Measurements from ENCODE around the gene IGSF8. TPM values are rescaled to one million over a fixed set of nuclear protein-coding genes. Genes with fewer than 3 reads are reported as not detected.

IGSF8 gene
- total RNA-seq, 1 experiment from 2014 or later = 56.2 TPM

DNA sequence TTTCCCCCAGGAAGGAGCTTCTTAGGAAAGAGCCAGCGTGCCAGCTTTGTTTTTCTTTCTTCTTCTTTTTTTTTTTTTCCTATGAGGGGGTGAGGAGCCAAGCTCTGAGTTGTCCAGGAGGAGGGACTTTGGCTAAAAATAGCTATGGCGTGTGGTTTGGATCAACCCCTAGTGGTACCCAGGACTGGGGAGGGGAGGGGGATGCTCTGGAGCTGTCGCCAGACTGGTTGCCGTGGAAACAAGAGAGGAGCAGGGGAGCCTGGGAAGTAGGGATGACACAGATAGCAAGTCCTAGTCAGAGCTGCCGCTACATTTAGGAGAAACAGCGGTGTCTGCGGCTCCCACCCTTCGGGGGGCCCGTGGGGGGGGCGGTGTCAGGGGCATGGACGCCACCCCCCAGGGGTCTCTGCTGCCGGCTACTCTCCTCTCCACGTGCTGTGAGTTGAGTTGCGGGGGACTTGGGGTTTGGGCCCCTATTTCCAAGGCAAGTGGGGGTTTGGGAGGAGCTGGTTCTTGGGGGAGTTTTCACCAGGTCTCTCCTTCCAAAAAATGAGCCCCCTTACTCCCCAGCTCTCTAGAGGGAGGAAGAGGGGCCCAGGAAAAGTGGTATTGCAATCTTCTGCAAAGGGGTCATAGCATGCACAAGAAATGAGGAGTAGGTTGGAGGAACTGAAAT is 17.0 kb downstream of the IGSF8 start, which contains the start of gene KCNJ9:
KCNJ9 (plus strand) TSS at position 278 of the 676 bp plus-strand sequence. CDS start 2,493 bp downstream, outside the sequence.
- H3K4me1 ChIP-seq (ENCODE audit: insufficient read depth, low read length) = no peaks in the 10 kb centered on the region; the same call in 1 of the 2 replicates
- peaks cover 7% of the 10 kb centered on the region; the same call in 1 of the 2 replicates for H3K27me3 ChIP-seq (ENCODE audit: insufficient read depth, low read length)
- H3K79me2 ChIP-seq (ENCODE audit: insufficient read depth, low read length) = no peaks in the 10 kb centered on the region
- DNase-seq = no peak
- no peak within 1 kb of the TSS for H4K5ac ChIP-seq (ENCODE audit: insufficient read length, low read depth, low read length)
- H3K4me2 ChIP-seq (ENCODE audit: insufficient read depth, insufficient read length, low read length) = no peak within 1 kb of the TSS
- H3K23me2 ChIP-seq (ENCODE audit: insufficient read length, low read depth, low read length, poor library complexity, severe bottlenecking) = no peaks in the 10 kb centered on the region
- WGBS (ENCODE audit: extremely low coverage, insufficient read length, low lambda C conversion rate) = no CpG with 5 or more reads among the region's 14 CpGs
- H3K9ac ChIP-seq (ENCODE audit: extremely low read depth, insufficient read length, low read length) = no peak within 1 kb of the TSS
- no peak within 1 kb of the TSS for H2BK5ac ChIP-seq (ENCODE audit: insufficient read length, low read length)
- H2AFZ ChIP-seq (ENCODE audit: low read length) = no peak within 1 kb of the TSS
- no peak within 1 kb of the TSS for H2BK12ac ChIP-seq (ENCODE audit: insufficient read length, low read depth, low read length)
- no peak within 1 kb of the TSS for H4K91ac ChIP-seq (ENCODE audit: insufficient read length, low read depth, low read length)
- Mint-ChIP-seq H3K4me1 (peaks cover 9 to 10% of the 10 kb centered on the region in 2 experiments), H3K36me3 (ENCODE audit: insufficient read depth in 1 of 3, low read depth in 3 of 3) (peaks cover 0 to 5% (median 3%) of the 10 kb centered on the region in 3 experiments; a peak in 3 of 7 replicates), H3K27ac (no peak within 1 kb of the TSS), H3K9me3 (no peaks in the 10 kb centered on the region; a peak in 1 of 5 replicates), H3K4me3 (no peak within 1 kb of the TSS), H3K27me3 (ENCODE audit: low read depth) (peaks cover 86% of the 10 kb centered on the region)
- no peaks in the 10 kb centered on the region for H3K9me3 ChIP-seq (ENCODE audit: control insufficient read depth, low read depth, low read length)
- H3K23ac ChIP-seq (ENCODE audit: insufficient read length, low read depth, low read length) = no peak within 1 kb of the TSS
- no peak within 1 kb of the TSS for H3K27ac ChIP-seq (ENCODE audit: insufficient read length, low read depth, low read length)
- TF ChIP-seq, protein P1, sequence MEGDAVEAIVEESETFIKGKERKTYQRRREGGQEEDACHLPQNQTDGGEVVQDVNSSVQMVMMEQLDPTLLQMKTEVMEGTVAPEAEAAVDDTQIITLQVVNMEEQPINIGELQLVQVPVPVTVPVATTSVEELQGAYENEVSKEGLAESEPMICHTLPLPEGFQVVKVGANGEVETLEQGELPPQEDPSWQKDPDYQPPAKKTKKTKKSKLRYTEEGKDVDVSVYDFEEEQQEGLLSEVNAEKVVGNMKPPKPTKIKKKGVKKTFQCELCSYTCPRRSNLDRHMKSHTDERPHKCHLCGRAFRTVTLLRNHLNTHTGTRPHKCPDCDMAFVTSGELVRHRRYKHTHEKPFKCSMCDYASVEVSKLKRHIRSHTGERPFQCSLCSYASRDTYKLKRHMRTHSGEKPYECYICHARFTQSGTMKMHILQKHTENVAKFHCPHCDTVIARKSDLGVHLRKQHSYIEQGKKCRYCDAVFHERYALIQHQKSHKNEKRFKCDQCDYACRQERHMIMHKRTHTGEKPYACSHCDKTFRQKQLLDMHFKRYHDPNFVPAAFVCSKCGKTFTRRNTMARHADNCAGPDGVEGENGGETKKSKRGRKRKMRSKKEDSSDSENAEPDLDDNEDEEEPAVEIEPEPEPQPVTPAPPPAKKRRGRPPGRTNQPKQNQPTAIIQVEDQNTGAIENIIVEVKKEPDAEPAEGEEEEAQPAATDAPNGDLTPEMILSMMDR (conservative IDR thresholded peaks at IDR 0.05) = no peak
- no peak within 1 kb of the TSS for H2BK15ac ChIP-seq (ENCODE audit: low read depth, low read length)
- H4K8ac ChIP-seq (replicated peaks; ENCODE audit: insufficient read length, low read depth, low read length) = no peak within 1 kb of the TSS
- H2BK120ac ChIP-seq (ENCODE audit: low read depth, low read length, poor library complexity, severe bottlenecking) = no peak within 1 kb of the TSS
- H3K79me1 ChIP-seq (ENCODE audit: insufficient read depth, low read depth, low read length, poor library complexity, severe bottlenecking) = no peaks in the 10 kb centered on the region
- H3K18ac ChIP-seq (ENCODE audit: insufficient read length, low read depth, low read length) = no peak within 1 kb of the TSS
- H3T11ph ChIP-seq (ENCODE audit: low read length) = no peak within 1 kb of the TSS
- H2BK20ac ChIP-seq (ENCODE audit: low read depth, low read length, poor library complexity, severe bottlenecking) = no peak within 1 kb of the TSS
- H3K56ac ChIP-seq (ENCODE audit: insufficient read length, low read depth, low read length) = no peak within 1 kb of the TSS
- no peaks in the 10 kb centered on the region for H4K20me1 ChIP-seq (ENCODE audit: control insufficient read depth, insufficient read depth, insufficient read length)
- no peak within 1 kb of the TSS for H3K14ac ChIP-seq (ENCODE audit: insufficient read depth, low read length)
- H2AK5ac ChIP-seq (ENCODE audit: insufficient read length, low read length) = no peak within 1 kb of the TSS
- no peak within 1 kb of the TSS for H3K4ac ChIP-seq (ENCODE audit: low read depth, low read length)

All from H9 (cell line).